Neutrophil (primary cell): ENCODE results near the gene TRIM27.
A peak's percentile ranks its signal among the peaks of the same experiment; 100 is the strongest.

Experiments
- H3K27ac ChIP-seq: fragments of 200-600 bp; sonication (generic); 2 replicates; pipeline ENCODE4 v1.5.1; 2016; ENCODE audit warnings: mild to moderate bottlenecking, moderate library complexity
- H3K27me3 ChIP-seq: fragments of 200-600 bp; sonication (generic); 2 replicates; pipeline ENCODE4 v1.6.0; 2016; ENCODE audit warnings: mild to moderate bottlenecking
- H3K36me3 ChIP-seq: fragments of 200-600 bp; sonication (generic); 2 replicates; pipeline ENCODE4 v1.5.1; 2017
- H3K4me1 ChIP-seq, 2 experiments: fragments of 200-600 bp in 1 of 2; sonication (generic) in 1 of 2; 1 replicate in 1 of 2; 2 replicates in 1 of 2; pipeline versions ENCODE4 v1.5.1 to v1.6.1; 2013 to 2016; ENCODE audit warnings: low read depth in 1 of 2, low read length in 1 of 2, mild to moderate bottlenecking in 1 of 2, moderate library complexity in 1 of 2; ENCODE audit not compliant: control insufficient read depth in 1 of 2, insufficient read depth in 1 of 2
- H3K4me3 ChIP-seq, 2 experiments: fragments of 200-600 bp in 1 of 2; sonication (generic) in 1 of 2; 1 replicate in 1 of 2; 2 replicates in 1 of 2; pipeline ENCODE4 v1.5.1; 2013 to 2016; ENCODE audit warnings: low read depth in 1 of 2, low read length in 1 of 2, mild to moderate bottlenecking in 1 of 2, moderate library complexity in 1 of 2
- H3K9me3 ChIP-seq: fragments of 200-600 bp; sonication (generic); 2 replicates; pipeline ENCODE4 v1.5.1; 2016
- TF ChIP-seq, protein P1 (sequence below): fragments of 200-600 bp; sonication (generic); IDR thresholded peaks from 2 replicates; pipeline ENCODE4 v1.5.1; 2016; ENCODE audit warnings: antibody characterized with exemption

TRIM27 gene

DNA sequence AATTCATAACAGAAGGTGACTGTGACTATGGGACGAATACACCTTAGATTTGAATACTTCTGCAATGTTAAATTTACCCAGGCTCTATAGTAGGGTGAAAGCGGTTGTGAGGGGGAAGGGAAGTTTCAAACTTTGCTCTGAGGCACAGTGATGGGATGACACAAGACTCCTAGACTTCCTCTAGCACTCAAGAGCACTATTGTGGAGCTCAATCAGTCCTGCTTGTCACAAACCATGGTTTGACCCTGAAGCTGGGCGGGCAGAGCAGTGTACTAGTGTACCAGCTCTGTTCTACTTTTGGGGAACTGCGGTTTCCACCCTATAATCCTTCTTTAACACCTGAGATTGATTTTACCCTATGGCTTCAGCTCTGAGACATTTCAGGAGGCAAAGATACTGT, 17.1 kb downstream of the TRIM27 start:
- peak overlapping the region in 1 of 2 experiments; percentile 7 for H3K4me3 ChIP-seq
- H3K36me3 ChIP-seq, result peaks cover 73% of the 10 kb centered on the region
- H3K4me1 ChIP-seq, result peaks cover 33 to 38% of the 10 kb centered on the region in 2 experiments
- H3K27ac ChIP-seq, result peak overlapping the region; percentile 85
- TF ChIP-seq, protein P1, sequence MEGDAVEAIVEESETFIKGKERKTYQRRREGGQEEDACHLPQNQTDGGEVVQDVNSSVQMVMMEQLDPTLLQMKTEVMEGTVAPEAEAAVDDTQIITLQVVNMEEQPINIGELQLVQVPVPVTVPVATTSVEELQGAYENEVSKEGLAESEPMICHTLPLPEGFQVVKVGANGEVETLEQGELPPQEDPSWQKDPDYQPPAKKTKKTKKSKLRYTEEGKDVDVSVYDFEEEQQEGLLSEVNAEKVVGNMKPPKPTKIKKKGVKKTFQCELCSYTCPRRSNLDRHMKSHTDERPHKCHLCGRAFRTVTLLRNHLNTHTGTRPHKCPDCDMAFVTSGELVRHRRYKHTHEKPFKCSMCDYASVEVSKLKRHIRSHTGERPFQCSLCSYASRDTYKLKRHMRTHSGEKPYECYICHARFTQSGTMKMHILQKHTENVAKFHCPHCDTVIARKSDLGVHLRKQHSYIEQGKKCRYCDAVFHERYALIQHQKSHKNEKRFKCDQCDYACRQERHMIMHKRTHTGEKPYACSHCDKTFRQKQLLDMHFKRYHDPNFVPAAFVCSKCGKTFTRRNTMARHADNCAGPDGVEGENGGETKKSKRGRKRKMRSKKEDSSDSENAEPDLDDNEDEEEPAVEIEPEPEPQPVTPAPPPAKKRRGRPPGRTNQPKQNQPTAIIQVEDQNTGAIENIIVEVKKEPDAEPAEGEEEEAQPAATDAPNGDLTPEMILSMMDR, result no peak
- no peaks in the 10 kb centered on the region for H3K9me3 ChIP-seq
- no peaks in the 10 kb centered on the region for H3K27me3 ChIP-seq

DNA sequence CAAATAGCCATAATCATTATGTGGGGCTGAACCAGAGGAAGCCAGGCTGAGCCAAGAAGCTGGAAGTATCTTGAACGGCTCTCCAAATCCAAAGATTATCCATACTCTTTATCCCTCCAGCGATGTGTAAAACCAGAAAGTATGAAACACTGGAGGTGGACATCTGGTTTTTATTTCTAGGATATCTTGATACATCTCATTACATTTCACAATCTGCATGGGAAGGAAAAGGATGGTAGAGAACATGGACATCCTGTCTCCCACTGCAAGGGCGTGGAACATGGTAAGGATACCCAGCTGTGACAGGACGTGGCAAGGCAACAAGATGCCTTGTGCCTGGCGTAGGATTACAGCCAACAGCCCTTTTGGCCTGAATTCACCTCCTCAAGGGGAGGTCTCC, 20.1 kb downstream of the TRIM27 start:
- H3K27me3 ChIP-seq, result no peaks in the 10 kb centered on the region
- peaks cover 59% of the 10 kb centered on the region for H3K36me3 ChIP-seq
- H3K9me3 ChIP-seq, result no peaks in the 10 kb centered on the region
- H3K4me3 ChIP-seq, result no peak overlapping the region
- peaks cover 29 to 32% of the 10 kb centered on the region in 2 experiments for H3K4me1 ChIP-seq
- no peak overlapping the region for H3K27ac ChIP-seq
- TF ChIP-seq, protein P1, result no peak

DNA sequence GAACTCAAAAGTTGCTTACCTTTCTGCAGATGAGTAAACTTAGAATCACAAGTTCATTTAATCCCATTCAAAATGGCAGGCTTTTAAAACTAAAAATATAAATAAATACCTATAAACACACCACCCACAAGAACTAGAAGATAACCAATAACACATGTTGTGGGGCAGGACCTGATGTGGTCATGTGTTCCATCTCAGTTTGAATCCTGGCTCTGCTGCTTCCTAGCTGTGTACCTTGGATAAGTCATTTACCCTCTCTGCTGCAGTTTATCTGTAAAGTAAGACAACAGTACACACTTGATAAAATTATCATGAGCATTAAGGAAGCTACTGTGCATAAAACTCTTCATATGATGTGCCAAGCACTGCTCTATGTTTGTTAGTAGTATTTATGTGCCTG, 22.0 kb downstream of the TRIM27 start:
- H3K9me3 ChIP-seq, result no peaks in the 10 kb centered on the region
- H3K36me3 ChIP-seq, result peaks cover 49% of the 10 kb centered on the region
- peaks cover 27 to 33% of the 10 kb centered on the region in 2 experiments for H3K4me1 ChIP-seq
- peak overlapping the region; percentile 36 for H3K27ac ChIP-seq
- H3K27me3 ChIP-seq, result no peaks in the 10 kb centered on the region
- TF ChIP-seq, protein P1, result no peak
- no peak overlapping the region for H3K4me3 ChIP-seq

DNA sequence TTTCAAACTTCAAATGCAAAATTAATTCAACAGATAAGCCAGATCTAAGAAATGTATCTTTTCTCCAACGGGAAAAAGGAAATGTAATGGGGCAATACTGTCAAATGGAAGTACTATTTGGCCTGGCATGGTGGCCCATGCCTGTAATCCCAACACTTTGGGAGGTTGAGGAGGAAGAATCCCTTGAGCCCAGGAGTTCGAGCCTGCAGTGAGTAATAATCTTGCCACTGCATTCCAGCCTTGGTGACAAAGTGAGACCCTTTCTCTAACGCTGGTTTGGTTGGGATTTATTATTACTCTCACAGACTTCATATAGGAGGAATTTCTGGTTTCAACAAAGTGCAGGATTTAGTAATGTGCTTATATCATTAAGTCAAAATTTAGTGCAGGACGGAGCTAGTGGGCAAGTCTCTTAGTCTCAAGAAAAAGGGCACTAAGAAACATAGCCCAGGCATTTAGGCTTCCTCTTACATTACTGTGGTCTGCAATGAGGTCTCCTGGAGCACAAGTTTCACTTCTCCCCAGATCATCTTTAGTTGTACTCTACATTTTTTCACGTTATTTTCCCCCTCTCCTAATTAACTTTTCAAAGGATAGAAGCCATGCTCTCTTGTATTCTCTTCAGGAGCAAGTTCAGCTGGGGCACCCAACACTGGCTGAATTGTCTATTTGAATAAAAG, 23.1 kb downstream of the TRIM27 start:
- no peak overlapping the region for H3K4me3 ChIP-seq
- H3K27ac ChIP-seq, result peak overlapping the region; percentile 36
- H3K9me3 ChIP-seq, result no peaks in the 10 kb centered on the region
- H3K27me3 ChIP-seq, result no peaks in the 10 kb centered on the region
- H3K36me3 ChIP-seq, result peaks cover 49% of the 10 kb centered on the region
- H3K4me1 ChIP-seq, result peaks cover 19 to 22% of the 10 kb centered on the region in 2 experiments
- TF ChIP-seq, protein P1, result no peak

DNA sequence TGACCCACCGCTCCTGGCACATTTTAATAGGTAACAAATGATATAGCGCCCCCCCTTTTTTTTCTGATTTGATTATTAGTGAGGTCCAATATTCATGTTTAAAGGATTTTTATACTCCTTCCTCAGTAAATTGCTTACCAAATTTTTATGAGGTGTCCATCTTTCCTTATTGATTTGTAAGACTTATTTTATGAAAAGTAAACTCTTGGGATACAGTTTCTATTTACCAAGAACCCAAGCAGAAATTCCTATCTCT, 25.1 kb downstream of the TRIM27 start:
- TF ChIP-seq, protein P1, result no peak
- peaks cover 8% of the 10 kb centered on the region for H3K27me3 ChIP-seq
- H3K4me1 ChIP-seq, result peaks cover 16 to 19% of the 10 kb centered on the region in 2 experiments
- no peaks in the 10 kb centered on the region for H3K9me3 ChIP-seq
- H3K27ac ChIP-seq, result peak overlapping the region; percentile 64
- H3K4me3 ChIP-seq, result no peak overlapping the region
- H3K36me3 ChIP-seq, result peaks cover 34% of the 10 kb centered on the region
